CD4-positive, alpha-beta memory T cell (primary cell): ENCODE results near the gene EYS. TPM values are rescaled to one million over a fixed set of nuclear protein-coding genes. Genes with fewer than 3 reads are reported as not detected.

ENCODE experiments used
- CTCF ChIA-PET: fragments of 350-600 bp; sonication (Branson Sonifier 250); formaldehyde crosslinking; loops from one replicate; lab custom pipeline; 2021; ENCODE audit warnings: inconsistent platforms; ENCODE audit not compliant: partially characterized antibody; lab: Charles Lee
- POLR2A ChIA-PET: fragments of 350-600 bp; sonication (Branson Sonifier 250); formaldehyde crosslinking; loops from one replicate; lab custom pipeline; 2021; ENCODE audit not compliant: partially characterized antibody; lab: Charles Lee
- DNase-seq, 5 donors: peaks; one replicate each; pipeline versions ENCODE4 v3.0.0 to v3.0.0-alpha.2; 2020 to 2022; ENCODE audit warnings: mixed read lengths in 1 of 5
- H3K27ac ChIP-seq: one replicate; pipeline ENCODE4 v1.7.0; 2013; ENCODE audit warnings: low read depth, low read length
- H3K27me3 ChIP-seq: 2 replicates; pipeline ENCODE4 v1.7.0; 2013; ENCODE audit warnings: mild to moderate bottlenecking, low read length, moderate library complexity; ENCODE audit not compliant: insufficient read depth
- H3K36me3 ChIP-seq: 2 replicates; pipeline ENCODE4 v1.7.0; 2013; ENCODE audit warnings: mild to moderate bottlenecking, low read length, moderate library complexity; ENCODE audit not compliant: insufficient read depth
- H3K4me1 ChIP-seq: 2 replicates; pipeline ENCODE4 v1.7.0; 2013; ENCODE audit warnings: mild to moderate bottlenecking, low read length, moderate library complexity; ENCODE audit not compliant: insufficient read depth
- H3K4me3 ChIP-seq, 2 donors: one replicate each; pipeline ENCODE4 v1.7.0; 2013; ENCODE audit warnings: low read length in 2 of 2, mild to moderate bottlenecking in 1 of 2
- H3K9me3 ChIP-seq, 2 donors: one replicate each; pipeline ENCODE4 v1.7.0; 2013; ENCODE audit warnings: low read length in 2 of 2, control low read depth in 1 of 2; ENCODE audit not compliant: control insufficient read depth in 1 of 2
- H3K27ac Mint-ChIP-seq, 7 donors: one replicate each; pipeline ENCODE4 v1.8.0; 2020 to 2021; ENCODE audit warnings: mixed read lengths in 7 of 7, mild to moderate bottlenecking in 6 of 7, inconsistent platforms in 3 of 7, moderate library complexity in 3 of 7
- H3K27me3 Mint-ChIP-seq, 2 donors: one replicate each; pipeline ENCODE4 v1.8.0; 2020 to 2021; ENCODE audit warnings: mixed read lengths in 2 of 2
- H3K36me3 Mint-ChIP-seq, 2 donors: one replicate each; pipeline ENCODE4 v1.8.0; 2020 to 2021; ENCODE audit warnings: mixed read lengths in 2 of 2, inconsistent platforms in 1 of 2, mild to moderate bottlenecking in 1 of 2
- H3K4me1 Mint-ChIP-seq, 4 donors: one replicate each; pipeline ENCODE4 v1.8.0; 2020 to 2021; ENCODE audit warnings: mixed read lengths in 4 of 4, mild to moderate bottlenecking in 1 of 4
- H3K4me3 Mint-ChIP-seq, 8 donors: one replicate each; pipeline ENCODE4 v1.8.0; 2020 to 2021; ENCODE audit warnings: mixed read lengths in 8 of 8, mild to moderate bottlenecking in 7 of 8, moderate library complexity in 6 of 8, inconsistent platforms in 3 of 8
- H3K9me3 Mint-ChIP-seq, 8 donors: one replicate each; pipeline ENCODE4 v1.8.0; 2020 to 2021; ENCODE audit warnings: mixed read lengths in 8 of 8, mild to moderate bottlenecking in 5 of 8, inconsistent platforms in 3 of 8, moderate library complexity in 1 of 8
- intact Hi-C: fragments of 100-400 bp; cut with micrococcal nuclease; formaldehyde crosslinking; loops from one replicate; pipeline ENCODE4 v1.15.1; 2023
- polyA plus RNA-seq, 2 donors: library from polyadenylated mRNA; unstranded; fragments of 300-500 nt; fragmentation: Illumina TruSeq; gene quantifications; one replicate each; pipeline ENCODE4 v1.2.3, GENCODE V29; 2021
- total RNA-seq, 2 experiments: library from RNA; stranded (reverse); gene quantifications; one replicate each; pipeline ENCODE4 v1.2.3, GENCODE V29; 2021

EYS gene
- total and polyA plus RNA-seq, 4 experiments from 2014 or later: 0.17 to 0.20 TPM; not detected in 2

GRCh38 chr6:64789476-64789875 is 917.5 kb downstream of the EYS start:
- Histone ChIP-seq H3K9me3 (no peaks in the 10 kb centered on the region), H3K36me3 (no peaks in the 10 kb centered on the region), H3K27me3 (no peaks in the 10 kb centered on the region), H3K4me1 (no peaks in the 10 kb centered on the region), H3K4me3 (no peak overlapping the region), H3K27ac (no peak overlapping the region)
- POLR2A ChIA-PET: no interaction called here
- Mint-ChIP-seq H3K4me3 (no peak overlapping the region), H3K4me1 (peaks cover 0 to 4% (median 0%) of the 10 kb centered on the region in 4 donors), H3K27me3 (no peaks in the 10 kb centered on the region), H3K9me3 (peaks cover 0 to 18% (median 5%) of the 10 kb centered on the region in 8 donors), H3K36me3 (no peaks in the 10 kb centered on the region), H3K27ac (no peak overlapping the region)
- no peak for DNase-seq
- intact Hi-C loops: no loop called here
- CTCF ChIA-PET: no interaction called here

GRCh38 chr6:64786736-64787135 is 920.3 kb downstream of the EYS start:
- CTCF ChIA-PET: no interaction called here
- Histone ChIP-seq H3K9me3 (no peaks in the 10 kb centered on the region), H3K27ac (no peak overlapping the region), H3K4me1 (no peaks in the 10 kb centered on the region), H3K36me3 (no peaks in the 10 kb centered on the region), H3K27me3 (no peaks in the 10 kb centered on the region), H3K4me3 (no peak overlapping the region)
- Mint-ChIP-seq H3K36me3 (no peaks in the 10 kb centered on the region), H3K4me1 (peaks cover 0 to 4% (median 0%) of the 10 kb centered on the region in 4 donors), H3K4me3 (no peak overlapping the region), H3K27ac (no peak overlapping the region), H3K27me3 (no peaks in the 10 kb centered on the region), H3K9me3 (peaks cover 0 to 17% (median 3%) of the 10 kb centered on the region in 8 donors)
- POLR2A ChIA-PET: no interaction called here
- intact Hi-C loops: no loop called here
- DNase-seq: no peak

- H3K27me3 Mint-ChIP-seq: no peaks in the 10 kb centered on the region
- no peaks in the 10 kb centered on the region for H3K4me1 ChIP-seq
Measured at GRCh38 chr6:64782877-64783276, 924.1 kb downstream of the EYS start.

GRCh38 chr6:64777941-64778785 is 928.9 kb downstream of the EYS start:
- Mint-ChIP-seq H3K4me3 (no peak overlapping the region), H3K36me3 (no peaks in the 10 kb centered on the region), H3K9me3 (peaks cover 2 to 17% (median 8%) of the 10 kb centered on the region in 8 donors), H3K4me1 (no peaks in the 10 kb centered on the region), H3K27ac (no peak overlapping the region), H3K27me3 (no peaks in the 10 kb centered on the region)
- intact Hi-C loops: no loop called here
- no peaks in the 10 kb centered on the region for H3K27me3 ChIP-seq
- no peaks in the 10 kb centered on the region for H3K36me3 ChIP-seq
- no peak overlapping the region for H3K27ac ChIP-seq
- DNase-seq: no peak
- ChIA-PET POLR2A (no interaction called here), CTCF (no interaction called here)
- H3K4me3 ChIP-seq: no peak overlapping the region
- no peaks in the 10 kb centered on the region for H3K9me3 ChIP-seq
- no peaks in the 10 kb centered on the region for H3K4me1 ChIP-seq

More at GRCh38 chr6:64782877-64783276, 924.1 kb downstream of the EYS start:
- H3K36me3 Mint-ChIP-seq: no peaks in the 10 kb centered on the region
- H3K9me3 ChIP-seq: no peaks in the 10 kb centered on the region
- H3K27me3 ChIP-seq: no peaks in the 10 kb centered on the region
- H3K27ac ChIP-seq: no peak overlapping the region
- H3K36me3 ChIP-seq: no peaks in the 10 kb centered on the region
- intact Hi-C loops: no loop called here
- ChIA-PET CTCF (no interaction called here), POLR2A (no interaction called here)
- no peak for DNase-seq
- H3K4me3 ChIP-seq: no peak overlapping the region
- peaks cover 0 to 17% (median 4%) of the 10 kb centered on the region in 8 donors for H3K9me3 Mint-ChIP-seq
- no peak overlapping the region for H3K4me3 Mint-ChIP-seq
- no peak overlapping the region for H3K27ac Mint-ChIP-seq
- no peaks in the 10 kb centered on the region for H3K4me1 Mint-ChIP-seq

- ChIA-PET POLR2A (no interaction called here), CTCF (no interaction called here)
- Histone ChIP-seq H3K36me3 (no peaks in the 10 kb centered on the region), H3K9me3 (no peaks in the 10 kb centered on the region), H3K4me3 (no peak overlapping the region), H3K27me3 (no peaks in the 10 kb centered on the region), H3K4me1 (no peaks in the 10 kb centered on the region), H3K27ac (no peak overlapping the region)
- Mint-ChIP-seq H3K36me3 (no peaks in the 10 kb centered on the region), H3K27me3 (no peaks in the 10 kb centered on the region), H3K4me1 (no peaks in the 10 kb centered on the region), H3K9me3 (peaks cover 2 to 17% (median 10%) of the 10 kb centered on the region in 8 donors), H3K27ac (no peak overlapping the region), H3K4me3 (no peak overlapping the region)
- intact Hi-C loops: no loop called here
- no peak for DNase-seq
Measured at GRCh38 chr6:64776359-64776758, 930.7 kb downstream of the EYS start.

GRCh38 chr6:64774881-64775280 is 932.1 kb downstream of the EYS start:
- no peak overlapping the region for H3K4me3 ChIP-seq
- intact Hi-C loops: no loop called here
- Mint-ChIP-seq H3K27me3 (no peaks in the 10 kb centered on the region), H3K4me1 (no peaks in the 10 kb centered on the region), H3K9me3 (peaks cover 2 to 13% (median 9%) of the 10 kb centered on the region in 8 donors), H3K27ac (no peak overlapping the region), H3K4me3 (no peak overlapping the region), H3K36me3 (no peaks in the 10 kb centered on the region)
- H3K9me3 ChIP-seq: no peaks in the 10 kb centered on the region
- ChIA-PET POLR2A (no interaction called here), CTCF (no interaction called here)
- no peaks in the 10 kb centered on the region for H3K27me3 ChIP-seq
- H3K27ac ChIP-seq: no peak overlapping the region
- H3K36me3 ChIP-seq: no peaks in the 10 kb centered on the region
- H3K4me1 ChIP-seq: no peaks in the 10 kb centered on the region
- DNase-seq: no peak

GRCh38 chr6:64750910-64751309 is 956.1 kb downstream of the EYS start:
- Histone ChIP-seq H3K36me3 (no peaks in the 10 kb centered on the region), H3K4me3 (no peak overlapping the region), H3K27ac (no peak overlapping the region), H3K4me1 (no peaks in the 10 kb centered on the region), H3K9me3 (no peaks in the 10 kb centered on the region), H3K27me3 (no peaks in the 10 kb centered on the region)
- intact Hi-C loops: no loop called here
- ChIA-PET POLR2A (no interaction called here), CTCF (no interaction called here)
- Mint-ChIP-seq H3K27me3 (no peaks in the 10 kb centered on the region), H3K4me1 (no peaks in the 10 kb centered on the region), H3K9me3 (peaks cover 0 to 15% (median 7%) of the 10 kb centered on the region in 8 donors), H3K4me3 (no peak overlapping the region), H3K27ac (no peak overlapping the region), H3K36me3 (no peaks in the 10 kb centered on the region)
- DNase-seq: no peak
